ENCODE data around the gene DTNB.

DNA sequence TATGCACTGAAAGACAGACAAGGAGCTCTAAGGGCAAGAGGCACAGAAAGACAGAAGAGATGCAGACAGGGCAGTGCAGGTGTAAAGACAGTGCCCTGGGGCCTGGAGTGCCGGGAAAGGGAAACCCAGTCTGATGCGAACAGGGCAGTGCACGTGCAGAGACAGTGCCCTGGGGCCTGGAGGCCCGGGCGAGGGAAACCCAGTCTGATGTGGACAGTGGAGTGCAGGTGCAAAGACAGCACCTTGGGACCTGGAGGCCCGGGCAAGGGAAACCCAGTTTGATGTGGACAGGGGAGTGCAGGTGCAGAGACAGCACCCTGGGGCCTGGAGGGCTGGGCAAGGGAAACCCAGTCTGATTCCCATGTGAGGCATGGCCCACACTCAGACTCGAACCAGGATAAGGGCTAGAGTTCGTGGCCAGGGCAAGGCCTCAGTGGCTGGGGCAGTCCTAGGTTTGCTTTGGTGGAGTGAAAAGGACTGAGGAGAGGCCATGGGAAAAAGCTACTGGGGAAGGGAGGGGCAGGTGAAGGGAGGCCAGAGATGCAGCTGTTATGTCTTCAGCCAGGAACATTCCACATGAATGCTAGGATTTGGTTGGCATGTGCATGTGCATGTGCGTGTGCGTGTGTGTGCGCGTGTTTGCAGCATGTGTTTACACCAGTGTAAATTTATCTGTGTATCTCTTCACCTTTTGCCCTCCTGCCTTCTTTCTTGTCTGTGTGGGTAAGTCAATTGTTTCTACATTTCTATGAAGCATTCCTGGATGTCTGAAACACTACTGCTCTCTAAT, 292.6 kb downstream of the DTNB start:
- TF ChIP-seq, protein P1, sequence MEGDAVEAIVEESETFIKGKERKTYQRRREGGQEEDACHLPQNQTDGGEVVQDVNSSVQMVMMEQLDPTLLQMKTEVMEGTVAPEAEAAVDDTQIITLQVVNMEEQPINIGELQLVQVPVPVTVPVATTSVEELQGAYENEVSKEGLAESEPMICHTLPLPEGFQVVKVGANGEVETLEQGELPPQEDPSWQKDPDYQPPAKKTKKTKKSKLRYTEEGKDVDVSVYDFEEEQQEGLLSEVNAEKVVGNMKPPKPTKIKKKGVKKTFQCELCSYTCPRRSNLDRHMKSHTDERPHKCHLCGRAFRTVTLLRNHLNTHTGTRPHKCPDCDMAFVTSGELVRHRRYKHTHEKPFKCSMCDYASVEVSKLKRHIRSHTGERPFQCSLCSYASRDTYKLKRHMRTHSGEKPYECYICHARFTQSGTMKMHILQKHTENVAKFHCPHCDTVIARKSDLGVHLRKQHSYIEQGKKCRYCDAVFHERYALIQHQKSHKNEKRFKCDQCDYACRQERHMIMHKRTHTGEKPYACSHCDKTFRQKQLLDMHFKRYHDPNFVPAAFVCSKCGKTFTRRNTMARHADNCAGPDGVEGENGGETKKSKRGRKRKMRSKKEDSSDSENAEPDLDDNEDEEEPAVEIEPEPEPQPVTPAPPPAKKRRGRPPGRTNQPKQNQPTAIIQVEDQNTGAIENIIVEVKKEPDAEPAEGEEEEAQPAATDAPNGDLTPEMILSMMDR (IDR thresholded peaks at IDR 0.05): no peak
- TF ChIP-seq POLR2A (IDR thresholded peaks at IDR 0.05) (no peak), EP300 (IDR thresholded peaks at IDR 0.05) (no peak)
